K562 treated with DMSO at 1 percent for 4 hours (cell line): ENCODE measurements around the gene ARHGAP6. TPM values are rescaled to one million over a fixed set of nuclear protein-coding genes. Genes with fewer than 3 reads are reported as not detected.

Experiments
- total RNA-seq: library from RNA; unstranded; fragments of 300-600 nt; gene quantifications from 2 replicates; pipeline ENCODE4 v1.2.3, GENCODE V29; 2022; ENCODE audit not compliant: insufficient read depth

The ARHGAP6 gene, protein sequence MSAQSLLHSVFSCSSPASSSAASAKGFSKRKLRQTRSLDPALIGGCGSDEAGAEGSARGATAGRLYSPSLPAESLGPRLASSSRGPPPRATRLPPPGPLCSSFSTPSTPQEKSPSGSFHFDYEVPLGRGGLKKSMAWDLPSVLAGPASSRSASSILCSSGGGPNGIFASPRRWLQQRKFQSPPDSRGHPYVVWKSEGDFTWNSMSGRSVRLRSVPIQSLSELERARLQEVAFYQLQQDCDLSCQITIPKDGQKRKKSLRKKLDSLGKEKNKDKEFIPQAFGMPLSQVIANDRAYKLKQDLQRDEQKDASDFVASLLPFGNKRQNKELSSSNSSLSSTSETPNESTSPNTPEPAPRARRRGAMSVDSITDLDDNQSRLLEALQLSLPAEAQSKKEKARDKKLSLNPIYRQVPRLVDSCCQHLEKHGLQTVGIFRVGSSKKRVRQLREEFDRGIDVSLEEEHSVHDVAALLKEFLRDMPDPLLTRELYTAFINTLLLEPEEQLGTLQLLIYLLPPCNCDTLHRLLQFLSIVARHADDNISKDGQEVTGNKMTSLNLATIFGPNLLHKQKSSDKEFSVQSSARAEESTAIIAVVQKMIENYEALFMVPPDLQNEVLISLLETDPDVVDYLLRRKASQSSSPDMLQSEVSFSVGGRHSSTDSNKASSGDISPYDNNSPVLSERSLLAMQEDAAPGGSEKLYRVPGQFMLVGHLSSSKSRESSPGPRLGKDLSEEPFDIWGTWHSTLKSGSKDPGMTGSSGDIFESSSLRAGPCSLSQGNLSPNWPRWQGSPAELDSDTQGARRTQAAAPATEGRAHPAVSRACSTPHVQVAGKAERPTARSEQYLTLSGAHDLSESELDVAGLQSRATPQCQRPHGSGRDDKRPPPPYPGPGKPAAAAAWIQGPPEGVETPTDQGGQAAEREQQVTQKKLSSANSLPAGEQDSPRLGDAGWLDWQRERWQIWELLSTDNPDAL (N-terminal part only)
- total RNA-seq, result 19.8 and 19.9 TPM in 2 replicates

DNA sequence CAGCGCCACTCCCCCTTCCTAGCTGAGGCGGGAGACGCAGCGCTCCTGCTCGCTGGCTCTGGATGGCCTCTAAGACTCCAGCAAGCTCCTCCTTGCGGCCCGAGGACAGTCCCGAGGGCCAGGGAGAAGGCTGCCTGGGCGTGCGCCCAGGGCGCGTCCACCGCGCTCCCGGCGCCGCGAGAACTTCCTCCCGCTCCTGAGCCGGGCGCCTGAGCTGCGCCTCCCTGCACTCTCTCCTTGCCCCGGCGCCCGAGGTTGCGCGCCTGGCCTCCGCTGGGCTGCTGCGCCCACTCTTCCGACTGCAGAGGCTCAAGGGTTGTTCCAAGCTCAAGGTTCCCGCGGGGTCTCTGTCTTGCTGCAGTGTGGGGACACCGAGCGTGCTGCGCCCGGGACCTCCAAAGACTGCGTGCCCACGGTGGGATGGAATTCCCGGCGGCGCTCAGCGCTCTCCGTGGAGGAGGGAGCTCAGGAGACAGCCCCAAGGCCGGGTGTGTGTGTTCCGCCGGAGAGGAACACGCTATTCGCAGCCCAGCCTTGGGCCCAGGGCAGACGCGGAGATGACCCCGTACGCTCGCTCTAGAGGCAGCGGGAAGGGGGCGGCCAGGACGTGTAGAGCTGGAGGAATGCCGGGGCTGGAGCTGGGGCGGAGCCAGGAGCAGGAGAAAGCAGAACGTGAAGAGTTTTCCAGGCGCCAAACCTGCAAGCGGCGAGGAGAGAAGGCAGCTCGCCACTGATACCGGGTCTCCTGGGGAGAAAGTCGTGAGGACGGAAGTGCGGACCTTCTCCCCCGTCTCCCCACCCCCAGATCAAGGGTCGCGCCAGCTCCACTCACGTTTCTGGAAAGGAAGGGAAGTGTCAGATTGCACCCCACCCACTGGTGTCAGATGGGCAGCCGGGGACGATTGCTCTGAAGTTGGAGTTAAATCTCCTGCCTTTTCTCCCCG, at the start of gene ARHGAP6:
ARHGAP6 (minus strand) TSS at position 753 of the 944 bp plus-strand sequence. CDS start 1,092 bp downstream, outside the sequence.

DNA sequence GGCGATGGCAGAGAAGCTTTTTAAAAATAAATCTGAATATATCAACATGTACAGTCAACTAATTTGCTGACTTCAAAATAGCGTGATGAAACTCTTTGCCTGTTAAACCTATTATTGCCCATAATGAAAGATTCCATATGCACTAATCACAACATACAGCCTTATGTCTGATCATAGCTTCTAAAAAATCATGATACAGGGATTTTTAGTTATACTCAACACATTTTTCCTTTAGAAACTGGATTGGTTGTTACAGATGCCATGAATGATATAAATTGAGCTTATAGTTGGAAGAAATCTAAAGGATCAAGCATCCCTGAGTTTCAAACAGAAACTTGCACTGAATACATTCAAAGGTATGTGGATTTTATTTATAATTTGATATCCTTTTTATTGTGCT, 372.6 kb downstream of the ARHGAP6 start, which contains the start of gene AMELX:
AMELX (plus strand) TSS at position 301 of the 400 bp plus-strand sequence. CDS start 1,376 bp downstream, outside the sequence.

DNA sequence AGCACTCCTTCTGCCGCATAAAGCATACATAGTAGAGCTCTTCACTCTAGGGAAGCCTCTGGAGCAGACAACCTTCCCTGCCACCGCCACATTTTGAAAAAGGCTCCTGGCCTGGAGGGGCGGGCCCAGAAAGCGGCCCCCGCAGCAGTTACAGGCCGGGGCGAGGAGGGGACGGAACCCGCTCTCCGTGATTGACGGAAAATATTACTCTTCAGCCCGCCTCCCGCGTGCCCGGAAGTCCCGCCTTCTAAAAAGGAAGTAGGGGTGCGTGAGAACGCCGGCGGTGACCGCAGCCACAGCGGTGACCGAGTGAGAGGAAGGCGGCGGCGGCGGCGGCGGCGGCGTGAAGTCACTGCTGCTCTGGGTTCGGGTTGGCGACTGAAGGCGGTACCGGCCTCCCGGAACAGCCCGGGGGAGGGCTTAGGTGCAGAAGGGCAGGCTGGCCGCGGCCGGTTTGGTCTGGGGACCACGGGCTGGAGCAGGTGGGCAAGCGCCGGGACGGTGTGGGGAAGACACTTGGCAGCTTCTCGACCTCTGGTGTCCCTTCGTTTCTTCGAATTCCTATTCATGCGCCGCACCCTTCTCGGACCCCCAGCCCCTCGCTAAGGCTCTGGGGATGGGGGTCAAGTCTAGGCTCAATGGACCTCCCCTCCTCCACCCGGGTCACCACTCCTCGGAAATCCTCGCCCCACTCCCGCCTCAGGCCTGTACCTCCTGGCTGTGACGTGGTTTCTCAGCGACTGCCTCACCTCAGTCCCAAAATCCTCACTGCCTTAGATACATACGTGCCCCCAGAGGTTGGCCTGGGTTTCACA, 554.5 kb downstream of the ARHGAP6 start, which contains the start of gene HCCS:
HCCS (plus strand) TSS at position 296 of the 815 bp plus-strand sequence. CDS start 729 bp downstream, outside the sequence.

Other genes with a start within 250 kb of the ARHGAP6 start
- gene MSL3, start 92.3 kb upstream of the ARHGAP6 start, total RNA-seq, result 14.3 and 14.7 TPM in 2 replicates